NOMO-1 treated with dmso at 0.1 percent for 144 hours (cell line): ENCODE data around the gene VRK1.

ENCODE experiments used
- DNase-seq: peaks from one replicate; lab custom pipeline; 2025; ENCODE audit not compliant: unreplicated experiment; lab: John Stamatoyannopoulos, UW

VRK1 gene

GRCh38 chr14:96821501-96821900, 24.3 kb downstream of the VRK1 start:
- no peak for DNase-seq

- DNase-seq: no peak
Observed at GRCh38 chr14:96823652-96824051, 26.5 kb downstream of the VRK1 start.

- no peak for DNase-seq
Observed at GRCh38 chr14:96824283-96824682, 27.1 kb downstream of the VRK1 start.

GRCh38 chr14:96826818-96827217, 29.6 kb downstream of the VRK1 start:
- no peak for DNase-seq

- DNase-seq: no peak
Observed at GRCh38 chr14:96827290-96827689, 30.1 kb downstream of the VRK1 start.

GRCh38 chr14:96829791-96830190, 32.6 kb downstream of the VRK1 start:
- DNase-seq: no peak

GRCh38 chr14:96830946-96831345, 33.8 kb downstream of the VRK1 start:
- no peak for DNase-seq

GRCh38 chr14:96832351-96832750, 35.2 kb downstream of the VRK1 start:
- no peak for DNase-seq

GRCh38 chr14:96838449-96838848, 41.3 kb downstream of the VRK1 start:
- DNase-seq: no peak

GRCh38 chr14:96839251-96839650, 42.1 kb downstream of the VRK1 start:
- DNase-seq: no peak

GRCh38 chr14:96843137-96843536, 46.0 kb downstream of the VRK1 start:
- no peak for DNase-seq

GRCh38 chr14:96844857-96845570, 47.8 kb downstream of the VRK1 start:
- peak; percentile 53 for DNase-seq

- DNase-seq: no peak
Observed at GRCh38 chr14:96847451-96847850, 50.3 kb downstream of the VRK1 start.

- DNase-seq: no peak
Observed at GRCh38 chr14:96848011-96848410, 50.8 kb downstream of the VRK1 start.

GRCh38 chr14:96849733-96850132, 52.6 kb downstream of the VRK1 start:
- DNase-seq: no peak

GRCh38 chr14:96851694-96852381, 54.7 kb downstream of the VRK1 start:
- no peak for DNase-seq

- DNase-seq: no peak
Observed at GRCh38 chr14:96852823-96853422, 55.7 kb downstream of the VRK1 start.

- DNase-seq: no peak
Observed at GRCh38 chr14:96858643-96859042, 61.5 kb downstream of the VRK1 start.

- no peak for DNase-seq
Observed at GRCh38 chr14:96861568-96862310, 64.6 kb downstream of the VRK1 start.

- DNase-seq: no peak
Observed at GRCh38 chr14:96863327-96863985, 66.3 kb downstream of the VRK1 start.

- no peak for DNase-seq
Observed at GRCh38 chr14:96863986-96864330, 66.8 kb downstream of the VRK1 start.
